Progenitor cell of endocrine pancreas (in vitro differentiated cells): Measurements from ENCODE around the gene MAPK10. TPM values are rescaled to one million over a fixed set of nuclear protein-coding genes. Genes with fewer than 3 reads are reported as not detected.

Source experiments
- DNase-seq: peaks from one replicate; pipeline ENCODE4 v3.0.0; 2021; ENCODE audit warnings: low spot score; ENCODE audit not compliant: unreplicated experiment
- H3K27ac Mint-ChIP-seq: 2 replicates; pipeline ENCODE4 v1.8.0; 2021; ENCODE audit warnings: mild to moderate bottlenecking, moderate library complexity, mixed read lengths
- H3K27me3 Mint-ChIP-seq: 2 replicates; pipeline ENCODE4 v1.8.0; 2021; ENCODE audit warnings: mixed read lengths
- H3K36me3 Mint-ChIP-seq: 2 replicates; pipeline ENCODE4 v1.8.0; 2022; ENCODE audit warnings: mixed read lengths; ENCODE audit not compliant: insufficient read depth
- H3K4me1 Mint-ChIP-seq: 2 replicates; pipeline ENCODE4 v1.8.0; 2021; ENCODE audit warnings: low read depth, mixed read lengths
- H3K4me3 Mint-ChIP-seq: 2 replicates; pipeline ENCODE4 v1.8.0; 2021; ENCODE audit warnings: low read depth, mild to moderate bottlenecking, moderate library complexity, mixed read lengths
- H3K9me3 Mint-ChIP-seq: 2 replicates; pipeline ENCODE4 v1.8.0; 2021; ENCODE audit warnings: low read depth, mixed read lengths
- total RNA-seq: library from RNA; stranded (reverse); gene quantifications from 2 replicates; pipeline ENCODE4 v1.2.1, GENCODE V29; 2021
- TF ChIP-seq, protein P1 (sequence below): fragments of 200-600 bp; sonication (generic); IDR thresholded peaks from one replicate; pipeline ENCODE4 v1.5.0; 2021; ENCODE audit warnings: antibody characterized with exemption, mild to moderate bottlenecking; ENCODE audit not compliant: unreplicated experiment

MAPK10 gene
- total RNA-seq, 1 donor from 2014 or later, result 21.4 TPM

DNA sequence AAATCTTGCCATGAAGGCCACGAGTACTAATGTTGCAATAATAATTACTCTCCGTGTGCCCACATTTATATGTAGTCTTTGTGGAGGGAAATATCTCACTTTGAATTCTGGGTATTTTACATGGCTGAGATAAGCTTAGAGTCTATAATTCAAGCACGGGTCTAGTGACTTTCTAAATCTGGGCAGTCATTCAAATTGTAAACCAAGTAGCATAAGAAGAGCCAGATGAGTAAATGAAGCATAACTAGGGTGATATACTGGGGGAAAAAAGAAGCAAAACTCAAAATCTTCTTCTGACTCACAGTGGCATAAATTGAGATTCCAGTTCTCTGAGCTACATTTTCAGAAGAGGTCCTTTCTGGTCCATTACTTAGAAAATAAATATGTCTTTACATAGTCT is 53.0 kb downstream of the MAPK10 start:
- Mint-ChIP-seq H3K27ac (no peak overlapping the region), H3K36me3 (peaks cover 4% of the 10 kb centered on the region), H3K27me3 (no peaks in the 10 kb centered on the region), H3K9me3 (peaks cover 4% of the 10 kb centered on the region), H3K4me1 (peaks cover 17% of the 10 kb centered on the region), H3K4me3 (no peak overlapping the region)
- DNase-seq, result no peak
- TF ChIP-seq, protein P1, sequence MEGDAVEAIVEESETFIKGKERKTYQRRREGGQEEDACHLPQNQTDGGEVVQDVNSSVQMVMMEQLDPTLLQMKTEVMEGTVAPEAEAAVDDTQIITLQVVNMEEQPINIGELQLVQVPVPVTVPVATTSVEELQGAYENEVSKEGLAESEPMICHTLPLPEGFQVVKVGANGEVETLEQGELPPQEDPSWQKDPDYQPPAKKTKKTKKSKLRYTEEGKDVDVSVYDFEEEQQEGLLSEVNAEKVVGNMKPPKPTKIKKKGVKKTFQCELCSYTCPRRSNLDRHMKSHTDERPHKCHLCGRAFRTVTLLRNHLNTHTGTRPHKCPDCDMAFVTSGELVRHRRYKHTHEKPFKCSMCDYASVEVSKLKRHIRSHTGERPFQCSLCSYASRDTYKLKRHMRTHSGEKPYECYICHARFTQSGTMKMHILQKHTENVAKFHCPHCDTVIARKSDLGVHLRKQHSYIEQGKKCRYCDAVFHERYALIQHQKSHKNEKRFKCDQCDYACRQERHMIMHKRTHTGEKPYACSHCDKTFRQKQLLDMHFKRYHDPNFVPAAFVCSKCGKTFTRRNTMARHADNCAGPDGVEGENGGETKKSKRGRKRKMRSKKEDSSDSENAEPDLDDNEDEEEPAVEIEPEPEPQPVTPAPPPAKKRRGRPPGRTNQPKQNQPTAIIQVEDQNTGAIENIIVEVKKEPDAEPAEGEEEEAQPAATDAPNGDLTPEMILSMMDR, result no peak

DNA sequence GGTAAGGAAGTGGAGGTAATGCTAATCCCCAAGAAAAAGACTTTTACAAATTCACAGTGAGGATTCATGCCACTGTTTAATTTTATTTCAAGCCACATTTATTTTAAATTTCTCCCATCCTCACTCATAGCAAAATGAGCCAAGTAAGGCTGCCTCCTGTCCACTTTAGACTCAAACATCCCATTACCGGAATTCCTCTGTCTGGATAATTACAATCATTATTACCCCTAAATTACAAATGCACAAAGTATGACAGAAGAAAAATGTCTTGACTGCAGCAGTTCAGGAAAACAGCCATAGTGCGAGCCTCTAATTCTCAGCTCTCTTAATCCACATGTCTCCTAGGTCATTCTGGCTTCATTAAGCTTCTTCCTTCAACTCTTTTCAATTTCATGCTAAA is 57.0 kb downstream of the MAPK10 start:
- DNase-seq, result no peak
- H3K4me3 Mint-ChIP-seq, result no peak overlapping the region
- H3K9me3 Mint-ChIP-seq, result peaks cover 4% of the 10 kb centered on the region
- H3K27me3 Mint-ChIP-seq, result no peaks in the 10 kb centered on the region
- TF ChIP-seq, protein P1, result no peak
- no peak overlapping the region for H3K27ac Mint-ChIP-seq
- H3K36me3 Mint-ChIP-seq, result peaks cover 4% of the 10 kb centered on the region
- H3K4me1 Mint-ChIP-seq, result peaks cover 30% of the 10 kb centered on the region

GRCh38 chr4:86302251-86302650 is 57.6 kb downstream of the MAPK10 start:
- Mint-ChIP-seq H3K4me3 (peak overlapping the region; percentile 15), H3K4me1 (peaks cover 30% of the 10 kb centered on the region), H3K27me3 (no peaks in the 10 kb centered on the region), H3K27ac (peak overlapping the region; percentile 84), H3K36me3 (peaks cover 4% of the 10 kb centered on the region), H3K9me3 (peaks cover 4% of the 10 kb centered on the region)
- DNase-seq, result no peak
- TF ChIP-seq, protein P1, result no peak

DNA sequence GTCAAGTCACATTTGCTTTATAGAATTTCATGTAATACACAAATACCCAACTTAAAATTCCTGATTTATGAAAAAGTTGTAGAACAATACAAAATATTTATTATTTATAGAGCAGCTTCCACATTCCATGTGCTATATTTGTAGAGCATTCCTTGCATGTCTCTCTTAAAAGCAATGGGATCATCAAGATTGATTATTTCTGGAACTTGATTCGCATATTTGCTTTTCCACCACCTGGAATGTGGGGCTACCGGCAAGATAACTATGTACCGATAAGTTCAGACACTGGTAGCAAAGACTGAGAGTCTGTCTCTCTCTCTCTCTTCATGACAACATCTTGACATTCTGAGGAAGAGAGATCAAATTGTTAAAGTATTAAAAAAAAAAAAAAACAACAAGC is 59.3 kb downstream of the MAPK10 start:
- Mint-ChIP-seq H3K36me3 (peaks cover 4% of the 10 kb centered on the region), H3K27me3 (no peaks in the 10 kb centered on the region), H3K9me3 (peaks cover 4% of the 10 kb centered on the region), H3K4me1 (peaks cover 30% of the 10 kb centered on the region), H3K27ac (peak overlapping the region; percentile 89), H3K4me3 (peak overlapping the region; percentile 5)
- TF ChIP-seq, protein P1, result no peak
- no peak for DNase-seq

GRCh38 chr4:86296865-86297264 is 63.0 kb downstream of the MAPK10 start:
- DNase-seq, result no peak
- Mint-ChIP-seq H3K9me3 (no peaks in the 10 kb centered on the region), H3K27me3 (no peaks in the 10 kb centered on the region), H3K4me3 (no peak overlapping the region), H3K27ac (no peak overlapping the region), H3K4me1 (peaks cover 15% of the 10 kb centered on the region), H3K36me3 (no peaks in the 10 kb centered on the region)
- TF ChIP-seq, protein P1, result no peak
